ENCODE data around the gene ZSWIM5. TPM values are rescaled to one million over a fixed set of nuclear protein-coding genes. Genes with fewer than 3 reads are reported as not detected.

ZSWIM5 gene
- total and polyA plus RNA-seq, 2 of the 8 experiments (the other 6 are each of a cell fraction or from before 2014, with no cell fraction given): 2.5 to 3.9 TPM

GRCh38 chr1:45148209-45148825 is 58.1 kb downstream of the ZSWIM5 start (continued):
- no peak for TF ChIP-seq SP1 (IDR thresholded peaks at IDR 0.05; ENCODE audit: low read depth, low read length)
- TF ChIP-seq CHD2 (IDR thresholded peaks at IDR 0.05; ENCODE audit: low read length): no peak
- TF ChIP-seq BACH1 (IDR thresholded peaks at IDR 0.05; ENCODE audit: low read length): no peak
- TF ChIP-seq POLR2A (IDR thresholded peaks at IDR 0.05; ENCODE audit: control extremely low read depth in 1 of 2, low read depth in 2 of 2, low read length in 2 of 2): no peak
- no peak for TF ChIP-seq GTF2F1 (IDR thresholded peaks at IDR 0.05; ENCODE audit: borderline replicate concordance, low read depth, low read length)
- no peak for TF ChIP-seq SIRT6 (IDR thresholded peaks at IDR 0.05; ENCODE audit: low read length)
- no peak for TF ChIP-seq TEAD4 (IDR thresholded peaks at IDR 0.05; ENCODE audit: low read depth, low read length)
- TF ChIP-seq SRF (IDR thresholded peaks at IDR 0.05; ENCODE audit: low read depth, low read length): no peak
- TF ChIP-seq JUN (IDR thresholded peaks at IDR 0.05; ENCODE audit: low read depth, low read length): no peak
- TF ChIP-seq KDM5A (IDR thresholded peaks at IDR 0.05; ENCODE audit: low read length): no peak
- no peak for TF ChIP-seq TAF7 (optimal IDR thresholded peaks at IDR 0.05; ENCODE audit: borderline replicate concordance, low read depth, low read length)
